NT2/D1 (cell line): ENCODE data around the gene CYP2C8.

Experiments used
- SUZ12 ChIP-seq: IDR thresholded peaks from 2 replicates; pipeline ENCODE4 v1.6.1; 2011; ENCODE audit not compliant: insufficient read length, insufficient read depth; ENCODE audit errors: extremely low read depth
- YY1 ChIP-seq: IDR thresholded peaks from 2 replicates; pipeline ENCODE4 v1.6.1; 2011; ENCODE audit not compliant: insufficient read length, insufficient read depth

GRCh38 chr10:94991243-94991888 is 77.9 kb downstream of the CYP2C8 start:
- TF ChIP-seq SUZ12 (no peak), YY1 (no peak)
